GM12874 (cell line): ENCODE results near the gene CDH5.

Source experiments
- TF ChIP-seq, protein P1 (sequence below): IDR thresholded peaks from 2 replicates; pipeline ENCODE4 v1.5.1; 2011; ENCODE audit warnings: low read depth, mild to moderate bottlenecking, control low read depth, low read length, moderate library complexity; ENCODE audit not compliant: insufficient read depth

CDH5 gene

GRCh38 chr16:66342294-66342900, 24.1 kb upstream of the CDH5 start:
- TF ChIP-seq, protein P1, sequence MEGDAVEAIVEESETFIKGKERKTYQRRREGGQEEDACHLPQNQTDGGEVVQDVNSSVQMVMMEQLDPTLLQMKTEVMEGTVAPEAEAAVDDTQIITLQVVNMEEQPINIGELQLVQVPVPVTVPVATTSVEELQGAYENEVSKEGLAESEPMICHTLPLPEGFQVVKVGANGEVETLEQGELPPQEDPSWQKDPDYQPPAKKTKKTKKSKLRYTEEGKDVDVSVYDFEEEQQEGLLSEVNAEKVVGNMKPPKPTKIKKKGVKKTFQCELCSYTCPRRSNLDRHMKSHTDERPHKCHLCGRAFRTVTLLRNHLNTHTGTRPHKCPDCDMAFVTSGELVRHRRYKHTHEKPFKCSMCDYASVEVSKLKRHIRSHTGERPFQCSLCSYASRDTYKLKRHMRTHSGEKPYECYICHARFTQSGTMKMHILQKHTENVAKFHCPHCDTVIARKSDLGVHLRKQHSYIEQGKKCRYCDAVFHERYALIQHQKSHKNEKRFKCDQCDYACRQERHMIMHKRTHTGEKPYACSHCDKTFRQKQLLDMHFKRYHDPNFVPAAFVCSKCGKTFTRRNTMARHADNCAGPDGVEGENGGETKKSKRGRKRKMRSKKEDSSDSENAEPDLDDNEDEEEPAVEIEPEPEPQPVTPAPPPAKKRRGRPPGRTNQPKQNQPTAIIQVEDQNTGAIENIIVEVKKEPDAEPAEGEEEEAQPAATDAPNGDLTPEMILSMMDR, result peak; percentile 88

DNA sequence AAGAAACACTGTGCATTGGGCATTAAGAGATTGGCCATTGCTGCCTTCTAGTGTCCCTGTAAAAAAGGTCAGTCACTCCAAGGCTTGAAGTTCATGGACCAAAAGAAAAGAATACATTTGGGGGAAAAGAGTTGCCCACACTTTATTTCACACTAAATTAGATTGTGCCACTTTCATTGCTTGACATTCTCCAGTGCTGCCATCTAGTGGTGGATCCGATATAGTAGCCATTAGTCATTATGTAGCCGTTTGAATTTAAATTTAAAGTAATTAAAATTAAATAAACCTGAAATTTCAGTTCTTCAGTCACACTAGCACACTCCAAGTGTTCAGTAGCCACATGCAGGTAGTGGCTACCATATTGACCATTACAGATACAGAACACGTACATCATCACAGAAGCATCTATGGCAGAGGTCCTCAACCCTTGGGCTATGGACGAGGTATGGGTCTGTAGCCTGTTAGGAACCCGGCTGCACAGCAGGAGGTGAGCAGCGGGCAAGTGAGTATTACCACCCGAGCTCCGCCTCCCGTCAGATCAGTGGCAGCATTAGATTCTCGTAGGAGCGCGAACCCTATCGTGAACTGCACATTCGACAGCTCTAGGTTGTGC, 21.9 kb upstream of the CDH5 start:
- TF ChIP-seq, protein P1, result peak; percentile 45; the same call in 1 of the 2 replicates

DNA sequence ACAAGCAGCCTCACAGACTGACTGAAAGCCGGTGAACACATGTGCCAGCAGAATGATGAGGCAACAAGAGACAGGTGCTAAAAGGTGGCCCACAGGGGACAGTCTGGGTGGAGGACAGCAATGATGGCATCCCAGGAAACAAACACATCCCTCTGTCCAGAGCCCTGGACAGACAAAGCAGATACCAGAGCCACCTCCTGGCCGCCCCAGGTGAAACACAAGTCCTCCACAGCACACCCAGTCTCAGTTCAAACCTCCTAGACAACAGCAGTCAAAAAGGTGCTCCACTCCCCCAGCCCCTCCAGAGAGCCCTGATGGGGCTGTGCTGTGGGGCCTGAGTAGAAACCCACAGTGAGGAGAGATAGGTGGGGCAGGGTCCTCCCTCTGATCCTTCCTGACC, 20.3 kb upstream of the CDH5 start:
- TF ChIP-seq, protein P1, result no peak

DNA sequence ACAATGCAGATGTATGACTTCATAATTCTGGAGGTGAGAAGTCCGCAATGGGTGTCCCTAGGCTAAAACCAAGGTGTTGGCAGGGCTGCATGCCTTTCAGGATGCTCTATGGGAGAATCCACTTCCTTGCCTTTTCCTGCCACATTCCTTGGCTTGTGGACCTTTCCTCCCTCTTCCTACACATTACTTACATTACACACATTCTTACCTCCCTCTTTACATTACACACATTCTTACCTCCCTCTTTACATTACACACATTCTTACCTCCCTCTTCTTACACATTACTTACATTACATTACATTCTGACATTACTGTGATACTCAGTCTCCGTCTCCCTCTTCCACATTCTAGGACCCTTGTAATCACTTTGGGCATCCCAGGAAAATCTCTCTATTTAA, 14.2 kb upstream of the CDH5 start:
- TF ChIP-seq, protein P1, result no peak

GRCh38 chr16:66353055-66353454, 13.4 kb upstream of the CDH5 start:
- TF ChIP-seq, protein P1, result no peak

- TF ChIP-seq, protein P1, result no peak
These were observed 12.2 kb upstream of the CDH5 start for GRCh38 chr16:66354034-66354909.

GRCh38 chr16:66355526-66355925, 11.0 kb upstream of the CDH5 start:
- TF ChIP-seq, protein P1, result no peak
